H9 (cell line): ENCODE measurements around the gene SLC35A3. TPM values are rescaled to one million over a fixed set of nuclear protein-coding genes. Genes with fewer than 3 reads are reported as not detected.

Experiments
- DNase-seq: peaks from one replicate; pipeline ENCODE4 v3.0.0-alpha.2; 2017
- H2AFZ ChIP-seq: one replicate; pipeline ENCODE4 v1.6.1; 2013; ENCODE audit warnings: mild to moderate bottlenecking, low read length, control low read depth, moderate library complexity
- H2AK5ac ChIP-seq: 2 replicates; pipeline ENCODE4 v1.6.1; 2013; ENCODE audit warnings: low read length, control low read depth, mixed read lengths; ENCODE audit not compliant: insufficient read length
- H2BK120ac ChIP-seq: one replicate; pipeline ENCODE4 v1.6.1; 2013; ENCODE audit warnings: low read depth, mild to moderate bottlenecking, low read length, control low read depth, inconsistent platforms; ENCODE audit not compliant: poor library complexity, severe bottlenecking
- H2BK12ac ChIP-seq: 2 replicates; pipeline ENCODE4 v1.6.1; 2013; ENCODE audit warnings: low read length, control low read depth, mixed read lengths, low read depth; ENCODE audit not compliant: insufficient read length
- H2BK15ac ChIP-seq: 2 replicates; pipeline ENCODE4 v1.6.1; 2013; ENCODE audit warnings: low read depth, low read length, control low read depth
- H2BK20ac ChIP-seq: one replicate; pipeline ENCODE4 v1.6.1; 2013; ENCODE audit warnings: low read depth, mild to moderate bottlenecking, low read length, control low read depth, inconsistent platforms; ENCODE audit not compliant: poor library complexity, severe bottlenecking
- H2BK5ac ChIP-seq: 2 replicates; pipeline ENCODE4 v1.6.1; 2013; ENCODE audit warnings: low read length, control low read depth, mixed read lengths; ENCODE audit not compliant: insufficient read length
- H3K14ac ChIP-seq: 2 replicates; pipeline ENCODE4 v1.6.1; 2013; ENCODE audit warnings: low read length, control low read depth; ENCODE audit not compliant: insufficient read depth
- H3K18ac ChIP-seq: 2 replicates; pipeline ENCODE4 v1.6.1; 2013; ENCODE audit warnings: low read depth, mild to moderate bottlenecking, mixed read lengths, low read length, control low read depth; ENCODE audit not compliant: insufficient read length
- H3K23ac ChIP-seq: 2 replicates; pipeline ENCODE4 v1.6.1; 2013; ENCODE audit warnings: low read length, control low read depth, mixed read lengths, low read depth; ENCODE audit not compliant: insufficient read length
- H3K23me2 ChIP-seq: 2 replicates; pipeline ENCODE4 v1.6.1; 2013; ENCODE audit warnings: low read depth, mild to moderate bottlenecking, mixed read lengths, low read length, control low read depth; ENCODE audit not compliant: insufficient read length, poor library complexity, severe bottlenecking
- H3K27ac ChIP-seq: 2 replicates; pipeline ENCODE4 v1.5.1; 2013; ENCODE audit warnings: low read length, control low read depth, mixed read lengths, low read depth; ENCODE audit not compliant: insufficient read length
- H3K27me3 ChIP-seq: 2 replicates; pipeline ENCODE4 v1.6.1; 2013; ENCODE audit warnings: low read length, control low read depth, inconsistent platforms; ENCODE audit not compliant: insufficient read depth
- H3K4ac ChIP-seq: 2 replicates; pipeline ENCODE4 v1.6.1; 2013; ENCODE audit warnings: low read depth, mild to moderate bottlenecking, control low read depth, inconsistent platforms, low read length, moderate library complexity
- H3K4me1 ChIP-seq: 2 replicates; pipeline ENCODE4 v1.6.1; 2013; ENCODE audit warnings: low read length, control low read depth, inconsistent platforms; ENCODE audit not compliant: insufficient read depth
- H3K4me2 ChIP-seq: 2 replicates; pipeline ENCODE4 v1.6.1; 2013; ENCODE audit warnings: low read length, control low read depth, mixed read lengths; ENCODE audit not compliant: insufficient read length, insufficient read depth
- H3K56ac ChIP-seq: 2 replicates; pipeline ENCODE4 v1.6.1; 2013; ENCODE audit warnings: low read depth, mild to moderate bottlenecking, mixed read lengths, low read length, control low read depth; ENCODE audit not compliant: insufficient read length
- H3K79me1 ChIP-seq: 2 replicates; pipeline ENCODE4 v1.6.1; 2013; ENCODE audit warnings: low read depth, mild to moderate bottlenecking, moderate library complexity, low read length, control low read depth, inconsistent platforms; ENCODE audit not compliant: insufficient read depth, poor library complexity, severe bottlenecking
- H3K79me2 ChIP-seq: 2 replicates; pipeline ENCODE4 v1.6.1; 2013; ENCODE audit warnings: low read length, control low read depth, inconsistent platforms; ENCODE audit not compliant: insufficient read depth
- H3K9ac ChIP-seq: 2 replicates; pipeline ENCODE4 v1.6.1; 2013; ENCODE audit warnings: low read length, control low read depth, mixed read lengths; ENCODE audit not compliant: insufficient read length; ENCODE audit errors: extremely low read depth
- H3K9me3 ChIP-seq: one replicate; pipeline ENCODE4 v1.6.1; 2013; ENCODE audit warnings: low read depth, low read length, inconsistent platforms; ENCODE audit not compliant: control insufficient read depth
- H3T11ph ChIP-seq: one replicate; pipeline ENCODE4 v1.6.1; 2013; ENCODE audit warnings: mild to moderate bottlenecking, low read length, control low read depth, inconsistent platforms
- H4K20me1 ChIP-seq: one replicate; pipeline ENCODE4 v1.6.1; 2013; ENCODE audit not compliant: control insufficient read depth, insufficient read length, insufficient read depth
- H4K5ac ChIP-seq: 2 replicates; pipeline ENCODE4 v1.6.1; 2013; ENCODE audit warnings: low read depth, mild to moderate bottlenecking, mixed read lengths, low read length, control low read depth; ENCODE audit not compliant: insufficient read length
- H4K8ac ChIP-seq: replicated peaks from 2 replicates; pipeline ENCODE4 v1.6.1; 2013; ENCODE audit warnings: low read length, control low read depth, mixed read lengths, low read depth; ENCODE audit not compliant: insufficient read length
- H4K91ac ChIP-seq: 2 replicates; pipeline ENCODE4 v1.6.1; 2013; ENCODE audit warnings: low read depth, mild to moderate bottlenecking, moderate library complexity, mixed read lengths, low read length, control low read depth; ENCODE audit not compliant: insufficient read length
- H3K27ac Mint-ChIP-seq, 3 experiments: 2 replicates in 2 of 3; 3 replicates in 1 of 3; pipeline ENCODE4 v1.8.0; 2020 to 2021; ENCODE audit warnings: mixed read lengths in 3 of 3, mild to moderate bottlenecking in 1 of 3, moderate library complexity in 1 of 3
- H3K27me3 Mint-ChIP-seq: 2 replicates; pipeline ENCODE4 v1.8.0; 2021; ENCODE audit warnings: low read depth, mild to moderate bottlenecking, moderate library complexity, mixed read lengths
- H3K36me3 Mint-ChIP-seq, 3 experiments: 2 replicates in 2 of 3; 3 replicates in 1 of 3; pipeline ENCODE4 v1.8.0; 2020 to 2021; ENCODE audit warnings: low read depth in 3 of 3, mixed read lengths in 3 of 3; ENCODE audit not compliant: insufficient read depth in 1 of 3
- H3K4me1 Mint-ChIP-seq, 2 experiments: 2 replicates each; pipeline ENCODE4 v1.8.0; 2020; ENCODE audit warnings: mixed read lengths in 2 of 2
- H3K4me3 Mint-ChIP-seq, 2 experiments: 2 replicates in 1 of 2; 3 replicates in 1 of 2; pipeline ENCODE4 v1.8.0; 2020 to 2021; ENCODE audit warnings: mild to moderate bottlenecking in 2 of 2, mixed read lengths in 2 of 2, moderate library complexity in 1 of 2
- H3K9me3 Mint-ChIP-seq, 2 experiments: 2 replicates in 1 of 2; 3 replicates in 1 of 2; pipeline ENCODE4 v1.8.0; 2020; ENCODE audit warnings: mild to moderate bottlenecking in 2 of 2, mixed read lengths in 2 of 2, moderate library complexity in 1 of 2
- CTCF ChIP-seq: fragments of 200-600 bp; sonication (generic); conservative IDR thresholded peaks from 3 replicates; pipeline ENCODE4 v1.8.0; 2021; ENCODE audit warnings: antibody characterized with exemption, mild to moderate bottlenecking
- WGBS: extraction: QIAGEN DNeasy Blood & Tissue Kit; methylation state at CpG from one replicate; pipeline ENCODE4 v1.1.7; 2013; ENCODE audit warnings: missing lambda C conversion rate, low lambda C conversion rate, mixed read lengths; ENCODE audit not compliant: insufficient read length; ENCODE audit errors: extremely low coverage; 5-methylcytosine and 5-hydroxymethylcytosine counted together
- total RNA-seq: library from RNA; stranded (reverse); gene quantifications from 2 replicates; pipeline ENCODE4 v1.2.1, GENCODE V29; 2021

The SLC35A3 gene
- total RNA-seq, 1 experiment from 2014 or later, result 15.1 TPM

GRCh38 chr1:100006688-100007087, 36.9 kb downstream of the SLC35A3 start:
- DNase-seq, result no peak
- Histone ChIP-seq H4K8ac (no peak overlapping the region), H3K23ac (no peak overlapping the region), H4K20me1 (no peaks in the 10 kb centered on the region), H3T11ph (no peak overlapping the region), H3K23me2 (no peaks in the 10 kb centered on the region), H3K79me2 (no peaks in the 10 kb centered on the region; the same call in 1 of the 2 replicates), H2AK5ac (no peak overlapping the region), H3K27ac (no peak overlapping the region), H3K56ac (no peak overlapping the region), H3K4me2 (no peak overlapping the region), H3K27me3 (no peaks in the 10 kb centered on the region), H3K14ac (no peak overlapping the region), H2BK15ac (no peak overlapping the region), H2AFZ (no peak overlapping the region), H2BK5ac (no peak overlapping the region), H3K9ac (no peak overlapping the region), H4K91ac (no peak overlapping the region), H3K79me1 (peaks cover 3% of the 10 kb centered on the region), H3K9me3 (no peaks in the 10 kb centered on the region), H3K4me1 (no peaks in the 10 kb centered on the region), H3K4ac (no peak overlapping the region), H2BK12ac (no peak overlapping the region), H3K18ac (no peak overlapping the region), H4K5ac (no peak overlapping the region), H2BK120ac (no peak overlapping the region), H2BK20ac (no peak overlapping the region)
- Mint-ChIP-seq H3K9me3 (no peaks in the 10 kb centered on the region), H3K36me3 (no peaks in the 10 kb centered on the region; a peak in 2 of 7 replicates), H3K4me1 (peaks cover 3 to 7% of the 10 kb centered on the region in 2 experiments; a peak in 3 of 4 replicates), H3K27ac (0 out of 7 replicates have a peak overlapping the region, but pooled peaks of 1 of the 3 experiments have one; percentile 21), H3K4me3 (no peak overlapping the region), H3K27me3 (no peaks in the 10 kb centered on the region)
- no peak for TF ChIP-seq CTCF
- no CpG with 5 or more reads among the region's 2 CpGs for WGBS
